GM12878 (cell line): ENCODE data around the gene NPAS2. TPM values are rescaled to one million over a fixed set of nuclear protein-coding genes. Genes with fewer than 3 reads are reported as not detected.

ENCODE experiments used
- ATAC-seq: fragments of 200-7000 bp; cut with Tn5 transposase; 3 replicates; pipeline ENCODE4 v1.9.1; 2020; ENCODE audit warnings: mild to moderate bottlenecking, moderate library complexity
- BruUV-seq: library from RNA; stranded (reverse); fragments of 400-500 nt; replicated peaks from 2 replicates; lab custom pipeline; 2021; lab: Mats Ljungman, UMichigan
- CTCF ChIA-PET: fragments of 300-600 bp; sonication (Branson Sonifier 250); formaldehyde crosslinking; extraction: SDS; loops from one replicate; lab custom pipeline; 2021; ENCODE audit warnings: inconsistent platforms; lab: Yijun Ruan, JAX
- POLR2A ChIA-PET: fragments of 350-600 bp; formaldehyde crosslinking; extraction: SDS; loops from one replicate; lab custom pipeline; 2021; ENCODE audit warnings: inconsistent platforms; lab: Charles Lee
- RAD21 ChIA-PET: fragments of 300-600 bp; sonication (Branson Sonifier 250); formaldehyde crosslinking; loops from one replicate; lab custom pipeline; 2023; ENCODE audit warnings: antibody characterized with exemption; ENCODE audit not compliant: unreplicated experiment; lab: Charles Lee
- SMC1A ChIA-PET: fragments of 300-600 bp; sonication (Branson Sonifier 250); formaldehyde crosslinking; loops from one replicate; lab custom pipeline; 2023; ENCODE audit not compliant: unreplicated experiment, uncharacterized antibody; lab: Charles Lee
- DNase-seq: peaks from one replicate; pipeline ENCODE4 v3.0.0-alpha.2; 2011; ENCODE audit warnings: low read depth, low spot score
- FAIRE-seq: peaks from 3 replicates; lab custom pipeline; 2011; peaks lifted over from hg19 to GRCh38; lab: Jason Lieb, UNC
- H2AFZ ChIP-seq: 2 replicates; pipeline ENCODE4 v1.6.0; 2011; ENCODE audit warnings: low read depth, low read length, control low read depth; ENCODE audit not compliant: control insufficient read depth
- H3K27ac ChIP-seq: 2 replicates; pipeline ENCODE4 v1.5.1; 2011; ENCODE audit warnings: control low read depth; ENCODE audit not compliant: control insufficient read depth, insufficient read depth
- H3K27me3 ChIP-seq, 2 experiments: replicated peaks in 1 of 2; 2 replicates each; pipeline versions ENCODE4 v1.6.0 to v1.6.1; 2011; ENCODE audit warnings: low read length in 1 of 2; ENCODE audit not compliant: control insufficient read depth in 2 of 2, insufficient read depth in 2 of 2
- H3K36me3 ChIP-seq, 2 experiments: 2 replicates each; pipeline ENCODE4 v1.5.1; 2011; ENCODE audit warnings: low read length in 1 of 2; ENCODE audit not compliant: control insufficient read depth in 2 of 2, insufficient read depth in 2 of 2
- H3K4me1 ChIP-seq: 2 replicates; pipeline ENCODE4 v1.6.1; 2011; ENCODE audit warnings: mild to moderate bottlenecking, low read length, moderate library complexity, mixed read lengths; ENCODE audit not compliant: control insufficient read depth, insufficient read depth
- H3K4me2 ChIP-seq: 2 replicates; pipeline ENCODE4 v1.6.0; 2011; ENCODE audit warnings: control low read depth; ENCODE audit not compliant: control insufficient read depth, insufficient read depth
- H3K4me3 ChIP-seq: fragments of 200-600 bp; sonication (generic); 2 replicates; pipeline ENCODE4 v1.5.1; 2016
- H3K79me2 ChIP-seq: 2 replicates; pipeline ENCODE4 v1.6.0; 2011; ENCODE audit warnings: low read length; ENCODE audit not compliant: control insufficient read depth, insufficient read depth
- H3K9ac ChIP-seq: 2 replicates; pipeline ENCODE4 v1.8.0; 2011; ENCODE audit warnings: low read length, control low read depth, mixed read lengths; ENCODE audit not compliant: control insufficient read depth, insufficient read depth
- H3K9me3 ChIP-seq: replicated peaks from 3 replicates; pipeline ENCODE4 v1.5.1; 2011; ENCODE audit warnings: mild to moderate bottlenecking, low read length; ENCODE audit not compliant: control insufficient read depth, insufficient read depth
- H4K20me1 ChIP-seq: 2 replicates; pipeline ENCODE4 v1.6.0; 2011; ENCODE audit not compliant: control insufficient read depth, insufficient read depth
- IRF5 ChIP-seq: fragments of 450-650 bp; IDR thresholded peaks from 2 replicates; pipeline ENCODE4 v1.6.1; 2017; ENCODE audit warnings: borderline replicate concordance
- KDM1A ChIP-seq: fragments of 200-600 bp; sonication (generic); IDR thresholded peaks from 2 replicates; pipeline ENCODE4 v1.6.1; 2016; ENCODE audit warnings: borderline replicate concordance
- NR2C1 ChIP-seq: fragments of 450-650 bp; IDR thresholded peaks from 2 replicates; pipeline ENCODE4 v1.6.1; 2017; ENCODE audit warnings: antibody characterized with exemption, mild to moderate bottlenecking, moderate library complexity
- NR2F1 ChIP-seq: fragments of 450-650 bp; conservative IDR thresholded peaks from 2 replicates; pipeline ENCODE4 v1.6.1; 2017; ENCODE audit warnings: mild to moderate bottlenecking
- SKIL ChIP-seq: fragments of 450-650 bp; IDR thresholded peaks from 2 replicates; pipeline ENCODE4 v1.6.1; 2017; ENCODE audit warnings: mild to moderate bottlenecking, low read depth, inconsistent platforms; ENCODE audit not compliant: poor library complexity, severe bottlenecking
- WGBS: methylation state at CpG from one replicate; pipeline ENCODE4 v1.1.6; 2016; ENCODE audit warnings: low lambda C conversion rate; ENCODE audit not compliant: insufficient replicate concordance, insufficient coverage; ENCODE audit errors: missing lambda C conversion rate; 5-methylcytosine and 5-hydroxymethylcytosine counted together
- in situ Hi-C: fragments of 300-500 bp; cut with MboI; formaldehyde crosslinking; loops from 9 replicates; pipeline ENCODE4 v1.14.3; 2018; ENCODE audit warnings: mixed read lengths
- intact Hi-C: fragments of 100-400 bp; cut with micrococcal nuclease; formaldehyde crosslinking; loops from one replicate; pipeline ENCODE4 v1.14.2; 2022; ENCODE audit not compliant: unreplicated experiment
- polyA plus RNA-seq, 11 experiments: library from polyadenylated mRNA; depleted of rRNA in 4 of 11; unstranded in 6 of 11; stranded (reverse) in 5 of 11; fragments of >200 nt; fragmentation: Nextera tagmentation in 4 of 11; fragmentation: Illumina TruSeq in 1 of 11; extraction: Ambion mirVana in 4 of 11; extraction: Trizol in 1 of 11; gene quantifications; 1 replicate in 1 of 11; 2 replicates in 10 of 11; pipeline versions ENCODE4 v1.2.1 to v1.2.3, GENCODE V29; 2011 to 2016; ENCODE audit warnings: inconsistent platforms in 2 of 11, missing spikeins in 2 of 11, low read depth in 1 of 11
- total RNA-seq, 4 experiments: library from RNA; depleted of rRNA in 3 of 4; stranded (reverse); fragments of >200 nt in 3 of 4; fragmentation: Illumina TruSeq in 1 of 4; extraction: Trizol in 1 of 4; gene quantifications; 2 replicates each; pipeline versions ENCODE4 v1.2.1 to v1.2.3, GENCODE V29; 2013 to 2021
- TF ChIP-seq, protein P1 (sequence below): fragments of 450-650 bp; formaldehyde crosslinking; IDR thresholded peaks from 2 replicates; pipeline ENCODE4 v1.5.0; 2022; ENCODE audit warnings: mild to moderate bottlenecking, missing genetic modification characterization

Gene NPAS2
- total and polyA plus RNA-seq, 10 of the 15 experiments (the other 5 are each of a cell fraction or from before 2014, with no cell fraction given): 0.08 TPM; not detected in 9

- ChIA-PET SMC1A (interaction anchor here (0.6 to 1.6 kb wide), 3 partner anchors 404 to 1352 kb away, joined by 3 to 4 read pairs (median 3); no protein-coding TSS in a partner anchor), POLR2A (no interaction called here), RAD21 (interaction anchor here (1.8 kb wide), 1 partner anchor 9 kb away, joined by 5 read pairs; the partner anchor contains the start of gene RPL31), CTCF (interaction anchor here (1.2 to 1.8 kb wide), 2 partner anchors 9 to 26 kb away, joined by 3 to 15 read pairs; partner anchors contain the start of gene RPL31)
- intact Hi-C loops (loop anchor here (5.0 to 10.0 kb wide), 2 partner anchors 241 to 394 kb away; partner anchors contain the start of gene CNOT11), in situ Hi-C loops (no loop called here)
- Histone ChIP-seq H4K20me1 (no peaks in the 10 kb centered on the region), H3K9ac (peak overlapping the region; percentile 44; the same call in 1 of the 2 replicates), H3K4me2 (peak overlapping the region; percentile 45; the same call in 1 of the 2 replicates), H3K4me3 (peak overlapping the region; percentile 10; the same call in 1 of the 2 replicates), H2AFZ (no peak overlapping the region), H3K4me1 (peaks cover 17% of the 10 kb centered on the region), H3K27me3 (no peaks in the 10 kb centered on the region), H3K79me2 (peaks cover 13% of the 10 kb centered on the region), H3K36me3 (peaks cover 7 to 23% of the 10 kb centered on the region in 2 experiments), H3K9me3 (peaks cover 3% of the 10 kb centered on the region; the same call in 2 of the 3 replicates), H3K27ac (peak overlapping the region; percentile 83)
- BruUV-seq: no TSS peak
- no peak for FAIRE-seq
- WGBS: 51% methylated on average over 10 of the region's 10 CpGs
- TF ChIP-seq NR2C1: no peak
- no peak for TF ChIP-seq NR2F1
- TF ChIP-seq IRF5: no peak
- no peak for TF ChIP-seq KDM1A
- no peak for TF ChIP-seq SKIL
- TF ChIP-seq, protein P1, sequence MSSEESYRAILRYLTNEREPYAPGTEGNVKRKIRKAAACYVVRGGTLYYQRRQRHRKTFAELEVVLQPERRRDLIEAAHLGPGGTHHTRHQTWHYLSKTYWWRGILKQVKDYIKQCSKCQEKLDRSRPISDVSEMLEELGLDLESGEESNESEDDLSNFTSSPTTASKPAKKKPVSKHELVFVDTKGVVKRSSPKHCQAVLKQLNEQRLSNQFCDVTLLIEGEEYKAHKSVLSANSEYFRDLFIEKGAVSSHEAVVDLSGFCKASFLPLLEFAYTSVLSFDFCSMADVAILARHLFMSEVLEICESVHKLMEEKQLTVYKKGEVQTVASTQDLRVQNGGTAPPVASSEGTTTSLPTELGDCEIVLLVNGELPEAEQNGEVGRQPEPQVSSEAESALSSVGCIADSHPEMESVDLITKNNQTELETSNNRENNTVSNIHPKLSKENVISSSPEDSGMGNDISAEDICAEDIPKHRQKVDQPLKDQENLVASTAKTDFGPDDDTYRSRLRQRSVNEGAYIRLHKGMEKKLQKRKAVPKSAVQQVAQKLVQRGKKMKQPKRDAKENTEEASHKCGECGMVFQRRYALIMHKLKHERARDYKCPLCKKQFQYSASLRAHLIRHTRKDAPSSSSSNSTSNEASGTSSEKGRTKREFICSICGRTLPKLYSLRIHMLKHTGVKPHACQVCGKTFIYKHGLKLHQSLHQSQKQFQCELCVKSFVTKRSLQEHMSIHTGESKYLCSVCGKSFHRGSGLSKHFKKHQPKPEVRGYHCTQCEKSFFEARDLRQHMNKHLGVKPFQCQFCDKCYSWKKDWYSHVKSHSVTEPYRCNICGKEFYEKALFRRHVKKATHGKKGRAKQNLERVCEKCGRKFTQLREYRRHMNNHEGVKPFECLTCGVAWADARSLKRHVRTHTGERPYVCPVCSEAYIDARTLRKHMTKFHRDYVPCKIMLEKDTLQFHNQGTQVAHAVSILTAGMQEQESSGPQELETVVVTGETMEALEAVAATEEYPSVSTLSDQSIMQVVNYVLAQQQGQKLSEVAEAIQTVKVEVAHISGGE (CRISPR knock-in tag): no peak
- ATAC-seq: no peak
- no peak for DNase-seq
These were observed 191.2 kb downstream of the NPAS2 start for GRCh38 chr2:101011152-101011551.
